Tibial nerve (tissue), 4 donors: Measurements from ENCODE around the gene EFCAB14.

Experiments
- EP300 ChIP-seq, 2 donors: sonication (generic); formaldehyde crosslinking; IDR thresholded peaks; one replicate each; pipeline ENCODE4 v1.6.1; 2017; ENCODE audit warnings: antibody characterized with exemption in 2 of 2, mild to moderate bottlenecking in 1 of 2
- POLR2A ChIP-seq, 2 donors: fragments of 450-650 bp; IDR thresholded peaks; one replicate each; pipeline ENCODE4 v1.6.1; 2017; ENCODE audit warnings: antibody characterized with exemption in 2 of 2, mild to moderate bottlenecking in 2 of 2, moderate library complexity in 2 of 2
- TF ChIP-seq, protein P1 (sequence below), 5 experiments: fragments of 200-600 bp in 3 of 5; fragments of 450-650 bp in 2 of 5; sonication (generic) in 3 of 5; IDR thresholded peaks; one replicate each; pipeline ENCODE4 v1.5.1; 2016 to 2019; ENCODE audit warnings: antibody characterized with exemption in 5 of 5, mild to moderate bottlenecking in 3 of 5, moderate library complexity in 2 of 5

DNA sequence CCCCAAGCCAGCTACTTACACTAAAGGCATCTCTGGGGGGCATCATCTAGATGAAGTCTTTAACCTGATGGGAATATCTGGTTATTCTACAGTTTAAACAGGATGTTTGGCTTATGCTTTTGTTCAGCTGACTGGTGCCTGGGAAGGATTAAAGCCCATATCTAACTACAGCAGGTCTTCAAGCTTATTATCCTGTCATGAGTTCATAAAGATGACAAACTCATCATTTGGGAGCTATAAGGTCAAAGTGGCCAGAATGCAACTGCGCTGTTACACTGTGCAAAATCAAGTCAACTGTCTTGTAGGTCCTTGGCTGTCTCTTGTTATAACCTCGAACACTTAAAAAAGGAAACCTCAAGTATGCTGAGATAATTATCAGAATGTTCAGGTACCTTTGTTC is 83.7 kb downstream of the EFCAB14 start:
- TF ChIP-seq, protein P1, sequence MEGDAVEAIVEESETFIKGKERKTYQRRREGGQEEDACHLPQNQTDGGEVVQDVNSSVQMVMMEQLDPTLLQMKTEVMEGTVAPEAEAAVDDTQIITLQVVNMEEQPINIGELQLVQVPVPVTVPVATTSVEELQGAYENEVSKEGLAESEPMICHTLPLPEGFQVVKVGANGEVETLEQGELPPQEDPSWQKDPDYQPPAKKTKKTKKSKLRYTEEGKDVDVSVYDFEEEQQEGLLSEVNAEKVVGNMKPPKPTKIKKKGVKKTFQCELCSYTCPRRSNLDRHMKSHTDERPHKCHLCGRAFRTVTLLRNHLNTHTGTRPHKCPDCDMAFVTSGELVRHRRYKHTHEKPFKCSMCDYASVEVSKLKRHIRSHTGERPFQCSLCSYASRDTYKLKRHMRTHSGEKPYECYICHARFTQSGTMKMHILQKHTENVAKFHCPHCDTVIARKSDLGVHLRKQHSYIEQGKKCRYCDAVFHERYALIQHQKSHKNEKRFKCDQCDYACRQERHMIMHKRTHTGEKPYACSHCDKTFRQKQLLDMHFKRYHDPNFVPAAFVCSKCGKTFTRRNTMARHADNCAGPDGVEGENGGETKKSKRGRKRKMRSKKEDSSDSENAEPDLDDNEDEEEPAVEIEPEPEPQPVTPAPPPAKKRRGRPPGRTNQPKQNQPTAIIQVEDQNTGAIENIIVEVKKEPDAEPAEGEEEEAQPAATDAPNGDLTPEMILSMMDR (IDR thresholded peaks at IDR 0.05) = no peak
- TF ChIP-seq POLR2A (IDR thresholded peaks at IDR 0.05) (no peak), EP300 (IDR thresholded peaks at IDR 0.05) (no peak)
